Neuronal stem cell (in vitro differentiated cells): ENCODE data around the gene HIC1.

Experiments used
- DNase-seq: peaks from one replicate; pipeline ENCODE4 v3.0.0-alpha.2; 2013; ENCODE audit warnings: low spot score
- H2AFZ ChIP-seq: one replicate; pipeline ENCODE4 v1.6.1; 2013; ENCODE audit warnings: mild to moderate bottlenecking, low read length, inconsistent platforms
- H2AK5ac ChIP-seq: 2 replicates; pipeline ENCODE4 v1.6.1; 2013; ENCODE audit warnings: low read depth, mild to moderate bottlenecking, inconsistent platforms, low read length, moderate library complexity, mixed read lengths
- H2BK120ac ChIP-seq: 2 replicates; pipeline ENCODE4 v1.6.1; 2013; ENCODE audit warnings: low read depth, mild to moderate bottlenecking, inconsistent platforms, low read length, moderate library complexity, mixed read lengths
- H2BK12ac ChIP-seq: one replicate; pipeline ENCODE4 v1.6.1; 2013; ENCODE audit warnings: low read length, inconsistent platforms
- H2BK15ac ChIP-seq: 2 replicates; pipeline ENCODE4 v1.6.1; 2013; ENCODE audit warnings: mild to moderate bottlenecking, low read length, inconsistent platforms, mixed read lengths
- H2BK5ac ChIP-seq: one replicate; pipeline ENCODE4 v1.6.1; 2013; ENCODE audit warnings: inconsistent platforms, mild to moderate bottlenecking, low read length, moderate library complexity
- H3K14ac ChIP-seq: one replicate; pipeline ENCODE4 v1.6.1; 2013; ENCODE audit warnings: low read length, inconsistent platforms
- H3K18ac ChIP-seq: 2 replicates; pipeline ENCODE4 v1.6.1; 2013; ENCODE audit warnings: low read length, inconsistent platforms
- H3K23ac ChIP-seq: 2 replicates; pipeline ENCODE4 v1.6.1; 2013; ENCODE audit warnings: low read depth, mild to moderate bottlenecking, mixed read lengths, low read length, inconsistent platforms; ENCODE audit not compliant: poor library complexity
- H3K27ac ChIP-seq: replicated peaks from 3 replicates; pipeline ENCODE4 v1.5.1; 2013; ENCODE audit warnings: low read length, inconsistent platforms
- H3K27me3 ChIP-seq, 3 experiments: 2 replicates each; pipeline ENCODE4 v1.6.1; 2013; ENCODE audit warnings: low read length in 3 of 3, mild to moderate bottlenecking in 2 of 3, inconsistent platforms in 1 of 3, low read depth in 1 of 3, mixed read lengths in 1 of 3, moderate library complexity in 1 of 3; ENCODE audit not compliant: control insufficient read depth in 3 of 3, insufficient read depth in 3 of 3
- H3K36me3 ChIP-seq, 2 donors: replicated peaks in 1 of 2; 2 replicates each; pipeline ENCODE4 v1.6.1; 2013; ENCODE audit warnings: low read length in 2 of 2; ENCODE audit not compliant: control insufficient read depth in 2 of 2, insufficient read depth in 2 of 2
- H3K4ac ChIP-seq: 2 replicates; pipeline ENCODE4 v1.6.1; 2013; ENCODE audit warnings: inconsistent platforms, mild to moderate bottlenecking, low read length, moderate library complexity
- H3K4me1 ChIP-seq, 2 donors: 1 replicate in 1 of 2; 2 replicates in 1 of 2; pipeline ENCODE4 v1.6.1; 2013; ENCODE audit warnings: low read length in 2 of 2, low read depth in 1 of 2; ENCODE audit not compliant: control insufficient read depth in 2 of 2, insufficient read depth in 1 of 2
- H3K4me2 ChIP-seq: one replicate; pipeline ENCODE4 v1.6.1; 2013; ENCODE audit warnings: mild to moderate bottlenecking, low read length, inconsistent platforms; ENCODE audit not compliant: insufficient read depth, poor library complexity, severe bottlenecking
- H3K4me3 ChIP-seq, 2 donors: 2 replicates each; pipeline ENCODE4 v1.5.1; 2013; ENCODE audit warnings: low read length in 2 of 2, mild to moderate bottlenecking in 2 of 2, inconsistent platforms in 1 of 2, moderate library complexity in 1 of 2
- H3K79me1 ChIP-seq: one replicate; pipeline ENCODE4 v1.6.1; 2013; ENCODE audit warnings: low read depth, mild to moderate bottlenecking, inconsistent platforms, low read length, moderate library complexity
- H3K9ac ChIP-seq: one replicate; pipeline ENCODE4 v1.6.1; 2013; ENCODE audit warnings: mild to moderate bottlenecking, low read depth, low read length, inconsistent platforms; ENCODE audit not compliant: poor library complexity
- H3K9me3 ChIP-seq, 2 donors: replicated peaks in 1 of 2; 2 replicates each; pipeline versions ENCODE3 to v1.6.1; 2013; ENCODE audit warnings: low read length in 2 of 2, mild to moderate bottlenecking in 2 of 2, inconsistent platforms in 1 of 2, low read depth in 1 of 2, mixed read lengths in 1 of 2, moderate library complexity in 1 of 2; ENCODE audit not compliant: control insufficient read depth in 2 of 2, insufficient read depth in 1 of 2
- H4K8ac ChIP-seq: one replicate; pipeline ENCODE4 v1.6.1; 2013; ENCODE audit warnings: low read depth, mild to moderate bottlenecking, inconsistent platforms, low read length, moderate library complexity
- H4K91ac ChIP-seq: one replicate; pipeline ENCODE4 v1.6.1; 2013; ENCODE audit warnings: low read length, low read depth, mild to moderate bottlenecking, inconsistent platforms; ENCODE audit not compliant: poor library complexity
- WGBS, 2 donors: extraction: QIAGEN DNeasy Blood & Tissue Kit; methylation state at CpG; one replicate each; pipeline ENCODE4 v1.1.7; 2013; ENCODE audit warnings: missing lambda C conversion rate in 2 of 2, mixed read lengths in 1 of 2; ENCODE audit not compliant: insufficient read length in 2 of 2, insufficient replicate concordance in 1 of 2; ENCODE audit errors: extremely low coverage in 2 of 2; 5-methylcytosine and 5-hydroxymethylcytosine counted together

Gene HIC1

DNA sequence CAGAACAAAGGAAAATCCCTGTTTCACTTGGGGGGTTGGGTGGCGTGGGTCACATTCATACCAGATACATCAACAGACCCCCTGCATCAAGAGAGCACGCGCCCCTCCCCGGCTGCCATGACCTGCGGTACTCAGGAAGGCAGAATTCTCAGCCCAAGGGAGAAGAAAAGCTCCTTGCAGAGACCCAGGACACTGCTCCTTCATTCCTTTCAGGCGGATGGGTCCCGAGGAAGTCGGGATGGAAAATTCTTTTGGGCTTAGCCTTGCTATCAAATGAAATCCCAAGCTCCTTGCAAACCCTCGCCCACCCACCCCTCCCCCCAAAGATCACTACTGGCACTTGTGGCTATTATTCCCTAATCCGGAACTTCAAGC, 40.6 kb downstream of the HIC1 start:
- H3K9ac ChIP-seq: no peak overlapping the region
- no peaks in the 10 kb centered on the region for H3K9me3 ChIP-seq
- peak overlapping the region; percentile 42 for H3K18ac ChIP-seq
- H2BK12ac ChIP-seq: no peak overlapping the region
- H3K23ac ChIP-seq: no peak overlapping the region
- H3K14ac ChIP-seq: no peak overlapping the region
- no peak overlapping the region for H2AK5ac ChIP-seq
- WGBS, 2 donors: no CpG with 5 or more reads among the region's 10 CpGs
- H3K27ac ChIP-seq: no peak overlapping the region
- no peak overlapping the region for H2BK5ac ChIP-seq
- no peak overlapping the region for H3K4me3 ChIP-seq
- no peak overlapping the region for H3K4ac ChIP-seq
- no peak overlapping the region for H4K91ac ChIP-seq
- no peak overlapping the region for H2BK120ac ChIP-seq
- peaks cover 0 to 7% of the 10 kb centered on the region in 2 donors for H3K36me3 ChIP-seq
- no peak overlapping the region for H2BK15ac ChIP-seq
- no peak overlapping the region for H2AFZ ChIP-seq
- no peak for DNase-seq
- H3K79me1 ChIP-seq: no peaks in the 10 kb centered on the region
- no peaks in the 10 kb centered on the region for H3K27me3 ChIP-seq
- H4K8ac ChIP-seq: no peak overlapping the region
- H3K4me2 ChIP-seq: no peak overlapping the region
- peaks cover 6 to 11% of the 10 kb centered on the region in 2 donors for H3K4me1 ChIP-seq

DNA sequence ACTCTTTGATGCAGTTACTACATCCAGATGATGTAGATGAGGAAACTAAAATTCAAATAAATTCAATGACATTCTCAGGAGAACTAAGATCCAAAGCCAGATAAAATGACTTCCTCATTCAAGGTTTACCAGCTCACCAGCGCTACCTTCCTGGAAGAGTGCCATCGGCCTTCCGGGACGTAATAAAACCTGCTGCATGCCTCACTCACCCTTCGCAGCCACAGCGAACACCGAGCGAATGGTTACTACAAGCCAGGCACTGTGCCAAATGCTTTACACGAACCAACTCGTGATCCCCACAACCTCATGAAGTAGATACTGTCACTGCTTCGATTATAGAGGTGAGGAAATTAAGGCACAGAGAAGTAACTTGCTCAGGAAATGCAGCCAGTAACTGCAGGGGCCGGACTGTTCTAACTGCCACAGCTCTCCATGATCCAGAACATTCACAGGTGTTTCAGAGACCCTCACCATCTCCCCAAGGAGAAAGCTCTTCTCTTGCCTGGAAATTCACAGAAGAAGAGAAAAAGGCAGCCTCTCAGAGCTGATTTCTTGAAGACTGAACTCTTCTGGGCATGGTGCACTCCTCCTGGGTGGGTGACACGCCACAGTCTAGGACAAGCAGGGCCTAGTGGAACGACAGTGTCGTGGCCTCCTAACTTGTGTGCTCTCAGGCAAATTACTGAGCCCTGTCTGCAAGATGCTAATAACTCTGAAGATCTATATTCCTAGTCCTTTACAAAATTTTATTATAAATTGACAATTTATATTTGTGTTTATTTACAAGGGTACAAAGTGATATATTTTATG, 46.8 kb downstream of the HIC1 start:
- Histone ChIP-seq H3K27me3 (no peaks in the 10 kb centered on the region), H3K4me2 (no peak overlapping the region), H4K91ac (no peak overlapping the region), H3K18ac (no peak overlapping the region), H2BK15ac (no peak overlapping the region), H3K9ac (no peak overlapping the region), H3K23ac (no peak overlapping the region), H2BK120ac (no peak overlapping the region), H2AFZ (no peak overlapping the region), H3K27ac (no peak overlapping the region), H3K4me1 (peaks cover 2 to 6% of the 10 kb centered on the region in 2 donors), H3K9me3 (no peaks in the 10 kb centered on the region), H2AK5ac (no peak overlapping the region), H3K4ac (no peak overlapping the region), H3K14ac (no peak overlapping the region), H2BK5ac (no peak overlapping the region), H3K4me3 (no peak overlapping the region), H3K79me1 (no peaks in the 10 kb centered on the region), H2BK12ac (no peak overlapping the region), H4K8ac (no peak overlapping the region), H3K36me3 (no peaks in the 10 kb centered on the region)
- WGBS, 2 donors: no CpG with 5 or more reads among the region's 15 CpGs
- no peak for DNase-seq

GRCh38 chr17:2102931-2103809, 48.3 kb downstream of the HIC1 start:
- no peak overlapping the region for H3K9ac ChIP-seq
- H2BK15ac ChIP-seq: no peak overlapping the region
- H3K4me3 ChIP-seq: no peak overlapping the region
- no peaks in the 10 kb centered on the region for H3K79me1 ChIP-seq
- no peak overlapping the region for H3K27ac ChIP-seq
- H2BK12ac ChIP-seq: no peak overlapping the region
- no peak overlapping the region for H2BK5ac ChIP-seq
- H2AFZ ChIP-seq: no peak overlapping the region
- H2AK5ac ChIP-seq: no peak overlapping the region
- H4K91ac ChIP-seq: no peak overlapping the region
- no peak overlapping the region for H3K4ac ChIP-seq
- no peak for DNase-seq
- no peaks in the 10 kb centered on the region for H3K9me3 ChIP-seq
- H3K14ac ChIP-seq: no peak overlapping the region
- peaks cover 2 to 9% of the 10 kb centered on the region in 2 donors for H3K4me1 ChIP-seq
- H3K27me3 ChIP-seq: no peaks in the 10 kb centered on the region
- WGBS, 2 donors: no CpG with 5 or more reads among the region's 9 CpGs
- H3K18ac ChIP-seq: no peak overlapping the region
- H2BK120ac ChIP-seq: no peak overlapping the region
- no peak overlapping the region for H3K4me2 ChIP-seq
- H3K36me3 ChIP-seq: no peaks in the 10 kb centered on the region
- no peak overlapping the region for H3K23ac ChIP-seq
- no peak overlapping the region for H4K8ac ChIP-seq

- H3K4ac ChIP-seq: no peak overlapping the region
- DNase-seq: no peak
- H3K9ac ChIP-seq: no peak overlapping the region
- no peak overlapping the region for H2AK5ac ChIP-seq
- H3K4me2 ChIP-seq: no peak overlapping the region
- H2AFZ ChIP-seq: no peak overlapping the region
- no peak overlapping the region for H2BK15ac ChIP-seq
- H2BK12ac ChIP-seq: no peak overlapping the region
- H3K9me3 ChIP-seq: no peaks in the 10 kb centered on the region
- H3K36me3 ChIP-seq: no peaks in the 10 kb centered on the region
- no peak overlapping the region for H3K18ac ChIP-seq
- H2BK5ac ChIP-seq: no peak overlapping the region
- no peak overlapping the region for H3K14ac ChIP-seq
- no peaks in the 10 kb centered on the region for H3K79me1 ChIP-seq
- no peak overlapping the region for H4K8ac ChIP-seq
- H4K91ac ChIP-seq: no peak overlapping the region
- H3K4me1 ChIP-seq: peaks cover 2 to 9% of the 10 kb centered on the region in 2 donors
- no peak overlapping the region for H3K27ac ChIP-seq
- no peak overlapping the region for H3K23ac ChIP-seq
- no peak overlapping the region for H2BK120ac ChIP-seq
- H3K4me3 ChIP-seq: no peak overlapping the region
- WGBS, 2 donors: no CpG with 5 or more reads among the region's 1 CpG
- H3K27me3 ChIP-seq: no peaks in the 10 kb centered on the region
Measured at GRCh38 chr17:2105663-2106062, 50.8 kb downstream of the HIC1 start.
